HG02943 (cell line): ENCODE data around the gene MAU2.

Experiments used
- ATAC-seq: cut with Tn5 transposase; IDR thresholded peaks from one replicate; pipeline ENCODE4 v1.9.1; 2021; ENCODE audit warnings: mild to moderate bottlenecking, low read depth, moderate library complexity; ENCODE audit not compliant: unreplicated experiment

The MAU2 gene

GRCh38 chr19:19320361-19321140 lies at the start of gene MAU2, which contains the start of gene SUGP1:
TSS of gene MAU2 (plus strand) at chr19:19320829. CDS start at chr19:19320860, 31 bp downstream.
TSS of gene SUGP1 (minus strand) at chr19:19320509. CDS start at chr19:19320496, 13 bp downstream.
- peak; percentile 92 for ATAC-seq

- no peak for ATAC-seq
Observed at GRCh38 chr19:19271828-19272599, 48.6 kb upstream of the MAU2 start.

GRCh38 chr19:19274146-19274545 lies 46.5 kb upstream of the MAU2 start:
- ATAC-seq: no peak

- no peak for ATAC-seq
Observed at GRCh38 chr19:19274716-19275565, 45.7 kb upstream of the MAU2 start.

- ATAC-seq: no peak
Observed at GRCh38 chr19:19276386-19276785, 44.2 kb upstream of the MAU2 start.

GRCh38 chr19:19276851-19277250 lies 43.8 kb upstream of the MAU2 start:
- ATAC-seq: no peak

GRCh38 chr19:19278315-19278714 lies 42.3 kb upstream of the MAU2 start:
- no peak for ATAC-seq

GRCh38 chr19:19279062-19279612 lies 41.5 kb upstream of the MAU2 start:
- no peak for ATAC-seq

- no peak for ATAC-seq
Observed at GRCh38 chr19:19279853-19280252, 40.8 kb upstream of the MAU2 start.

GRCh38 chr19:19280561-19280960 lies 40.1 kb upstream of the MAU2 start:
- ATAC-seq: no peak

- no peak for ATAC-seq
Observed at GRCh38 chr19:19285686-19286085, 34.9 kb upstream of the MAU2 start.

- no peak for ATAC-seq
Observed at GRCh38 chr19:19292607-19293006, 28.0 kb upstream of the MAU2 start.

- no peak for ATAC-seq
Observed at GRCh38 chr19:19294914-19295313, 25.7 kb upstream of the MAU2 start.

- ATAC-seq: no peak
Observed at GRCh38 chr19:19296953-19297689, 23.5 kb upstream of the MAU2 start.

- no peak for ATAC-seq
Observed at GRCh38 chr19:19297759-19298158, 22.9 kb upstream of the MAU2 start.

- no peak for ATAC-seq
Observed at GRCh38 chr19:19300613-19301012, 20.0 kb upstream of the MAU2 start.

GRCh38 chr19:19303411-19303810 lies 17.2 kb upstream of the MAU2 start:
- no peak for ATAC-seq

GRCh38 chr19:19304186-19304965 lies 16.3 kb upstream of the MAU2 start:
- no peak for ATAC-seq

GRCh38 chr19:19305066-19305465 lies 15.6 kb upstream of the MAU2 start:
- no peak for ATAC-seq
